Measurements from ENCODE around the gene SRCAP.

The SRCAP gene

DNA sequence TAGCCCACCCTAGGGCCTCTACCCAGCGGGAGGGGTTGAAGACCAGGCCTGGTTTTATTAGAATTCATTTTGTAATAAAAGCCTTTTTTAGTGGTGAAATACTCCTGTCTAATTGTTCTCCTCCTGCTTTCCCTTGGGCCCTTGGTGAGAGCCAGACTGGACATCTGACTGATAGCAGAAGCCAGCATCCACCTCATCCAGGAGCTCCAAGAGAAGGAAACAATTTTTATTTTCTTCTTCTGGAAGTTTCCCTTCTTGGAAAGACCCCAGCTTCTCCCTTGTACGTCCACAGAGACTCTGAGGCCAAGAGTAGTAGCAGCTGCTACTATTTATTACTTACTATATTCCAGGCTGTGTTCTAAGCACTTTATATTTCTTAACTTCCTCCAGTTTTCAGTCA lies 45.2 kb downstream of the SRCAP start:
- DNase-seq, result no peak
- Histone ChIP-seq H2AFZ (ENCODE audit: low read length) (no peak overlapping the region), H4K20me1 (ENCODE audit: insufficient read depth, low read length) (no peaks in the 10 kb centered on the region), H3K79me2 (ENCODE audit: low read length) (peaks cover 5% of the 10 kb centered on the region), H3K9ac (ENCODE audit: low read length) (no peak overlapping the region), H3K9me2 (replicated peaks; ENCODE audit: insufficient read depth, low read length) (no peaks in the 10 kb centered on the region), H3K27ac (ENCODE audit: low read length) (no peak overlapping the region), H3K4me3 (ENCODE audit: low read length) (no peak overlapping the region), H3K27me3 (replicated peaks; ENCODE audit: insufficient read depth, low read length) (no peaks in the 10 kb centered on the region), H3K4me2 (ENCODE audit: low read depth, low read length) (no peak overlapping the region), H3K4me1 (ENCODE audit: low read length) (no peaks in the 10 kb centered on the region), H3K9me3 (replicated peaks; ENCODE audit: insufficient read depth, low read length) (no peaks in the 10 kb centered on the region), H3K36me3 (replicated peaks; ENCODE audit: insufficient read depth, low read length) (no peaks in the 10 kb centered on the region), H3F3A (ENCODE audit: insufficient read depth, low read length) (peaks cover 12% of the 10 kb centered on the region)
- TF ChIP-seq, protein P1, sequence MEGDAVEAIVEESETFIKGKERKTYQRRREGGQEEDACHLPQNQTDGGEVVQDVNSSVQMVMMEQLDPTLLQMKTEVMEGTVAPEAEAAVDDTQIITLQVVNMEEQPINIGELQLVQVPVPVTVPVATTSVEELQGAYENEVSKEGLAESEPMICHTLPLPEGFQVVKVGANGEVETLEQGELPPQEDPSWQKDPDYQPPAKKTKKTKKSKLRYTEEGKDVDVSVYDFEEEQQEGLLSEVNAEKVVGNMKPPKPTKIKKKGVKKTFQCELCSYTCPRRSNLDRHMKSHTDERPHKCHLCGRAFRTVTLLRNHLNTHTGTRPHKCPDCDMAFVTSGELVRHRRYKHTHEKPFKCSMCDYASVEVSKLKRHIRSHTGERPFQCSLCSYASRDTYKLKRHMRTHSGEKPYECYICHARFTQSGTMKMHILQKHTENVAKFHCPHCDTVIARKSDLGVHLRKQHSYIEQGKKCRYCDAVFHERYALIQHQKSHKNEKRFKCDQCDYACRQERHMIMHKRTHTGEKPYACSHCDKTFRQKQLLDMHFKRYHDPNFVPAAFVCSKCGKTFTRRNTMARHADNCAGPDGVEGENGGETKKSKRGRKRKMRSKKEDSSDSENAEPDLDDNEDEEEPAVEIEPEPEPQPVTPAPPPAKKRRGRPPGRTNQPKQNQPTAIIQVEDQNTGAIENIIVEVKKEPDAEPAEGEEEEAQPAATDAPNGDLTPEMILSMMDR (IDR thresholded peaks at IDR 0.05; ENCODE audit: low read length), result no peak
- TF ChIP-seq EZH2 (optimal IDR thresholded peaks at IDR 0.05; ENCODE audit: low read depth, low read length) (no peak), EZH2phosphoT487 (IDR thresholded peaks at IDR 0.05; ENCODE audit: low read length) (no peak)

DNA sequence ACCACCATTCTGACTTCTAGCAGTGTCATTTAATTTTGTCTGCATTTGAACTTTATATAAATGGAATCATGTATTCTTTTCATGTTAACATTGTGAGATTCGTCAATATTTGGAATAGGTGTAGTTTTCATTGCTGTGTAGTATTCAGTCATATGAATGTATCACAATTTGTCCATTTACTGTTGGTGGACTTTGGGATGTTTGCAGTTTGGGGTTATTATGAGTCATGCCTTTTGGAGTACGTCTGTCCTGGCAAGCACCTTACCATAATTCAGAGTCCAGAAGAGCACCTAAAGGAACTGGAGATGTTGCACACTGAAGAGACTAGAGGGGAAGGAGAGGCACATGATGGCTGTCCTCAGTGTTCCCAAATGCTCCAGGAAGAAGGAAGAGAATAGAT lies 46.1 kb downstream of the SRCAP start:
- Histone ChIP-seq H2AFZ (ENCODE audit: low read length) (no peak overlapping the region), H3K27ac (ENCODE audit: low read length) (no peak overlapping the region), H3K4me1 (ENCODE audit: low read length) (no peaks in the 10 kb centered on the region), H3K9me3 (replicated peaks; ENCODE audit: insufficient read depth, low read length) (no peaks in the 10 kb centered on the region), H3K79me2 (ENCODE audit: low read length) (peaks cover 14% of the 10 kb centered on the region), H4K20me1 (ENCODE audit: insufficient read depth, low read length) (no peaks in the 10 kb centered on the region), H3F3A (ENCODE audit: insufficient read depth, low read length) (peaks cover 12% of the 10 kb centered on the region), H3K9me2 (replicated peaks; ENCODE audit: insufficient read depth, low read length) (no peaks in the 10 kb centered on the region), H3K4me2 (ENCODE audit: low read depth, low read length) (no peak overlapping the region), H3K27me3 (replicated peaks; ENCODE audit: insufficient read depth, low read length) (no peaks in the 10 kb centered on the region), H3K36me3 (replicated peaks; ENCODE audit: insufficient read depth, low read length) (no peaks in the 10 kb centered on the region), H3K9ac (ENCODE audit: low read length) (no peak overlapping the region), H3K4me3 (ENCODE audit: low read length) (no peak overlapping the region)
- no peak for DNase-seq
- no peak for TF ChIP-seq EZH2 (optimal IDR thresholded peaks at IDR 0.05; ENCODE audit: low read depth, low read length)
- TF ChIP-seq, protein P1 (IDR thresholded peaks at IDR 0.05; ENCODE audit: low read length), result no peak
- TF ChIP-seq EZH2phosphoT487 (IDR thresholded peaks at IDR 0.05; ENCODE audit: low read length), result no peak

DNA sequence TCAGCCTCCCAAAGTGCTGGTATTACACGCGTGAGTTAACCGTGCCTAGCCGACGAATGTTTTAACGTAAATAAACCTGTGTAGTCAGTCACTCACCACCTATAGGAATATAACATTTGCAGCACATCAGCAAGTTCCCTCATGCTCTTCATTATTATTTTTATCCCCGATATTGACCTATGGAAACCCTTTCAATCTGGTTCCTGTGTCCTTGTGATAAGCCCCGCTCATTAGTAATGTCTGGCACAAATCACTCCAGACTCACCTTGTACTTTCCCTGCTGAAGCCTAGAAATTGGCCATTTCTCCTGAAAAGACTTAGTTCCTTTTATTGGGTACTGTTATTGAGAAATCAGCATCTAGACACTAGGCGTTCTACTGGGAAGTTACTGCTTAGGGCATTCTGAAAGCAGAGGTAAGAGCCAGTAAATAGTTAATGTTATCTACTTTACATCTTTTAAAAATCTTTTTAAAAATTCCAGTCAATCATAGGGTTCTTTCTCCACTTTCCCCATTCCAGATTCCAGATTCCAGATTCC lies 47.7 kb downstream of the SRCAP start:
- peaks cover 12% of the 10 kb centered on the region for H3F3A ChIP-seq (ENCODE audit: insufficient read depth, low read length)
- H3K9ac ChIP-seq (ENCODE audit: low read length), result no peak overlapping the region
- DNase-seq, result no peak
- H3K4me2 ChIP-seq (ENCODE audit: low read depth, low read length), result no peak overlapping the region
- H3K4me1 ChIP-seq (ENCODE audit: low read length), result no peaks in the 10 kb centered on the region
- H4K20me1 ChIP-seq (ENCODE audit: insufficient read depth, low read length), result no peaks in the 10 kb centered on the region
- no peak overlapping the region for H3K27ac ChIP-seq (ENCODE audit: low read length)
- H3K27me3 ChIP-seq (replicated peaks; ENCODE audit: insufficient read depth, low read length), result no peaks in the 10 kb centered on the region
- no peaks in the 10 kb centered on the region for H3K9me2 ChIP-seq (replicated peaks; ENCODE audit: insufficient read depth, low read length)
- H3K79me2 ChIP-seq (ENCODE audit: low read length), result peaks cover 24% of the 10 kb centered on the region
- no peak overlapping the region for H3K4me3 ChIP-seq (ENCODE audit: low read length)
- no peak overlapping the region for H2AFZ ChIP-seq (ENCODE audit: low read length)
- H3K36me3 ChIP-seq (replicated peaks; ENCODE audit: insufficient read depth, low read length), result no peaks in the 10 kb centered on the region
- no peaks in the 10 kb centered on the region for H3K9me3 ChIP-seq (replicated peaks; ENCODE audit: insufficient read depth, low read length)
- TF ChIP-seq, protein P1 (IDR thresholded peaks at IDR 0.05; ENCODE audit: low read length), result no peak
- no peak for TF ChIP-seq EZH2 (optimal IDR thresholded peaks at IDR 0.05; ENCODE audit: low read depth, low read length)
- no peak for TF ChIP-seq EZH2phosphoT487 (IDR thresholded peaks at IDR 0.05; ENCODE audit: low read length)

All from MM.1S (cell line).